SK-N-DZ (cell line): Measurements from ENCODE around the gene ZNF567.

ENCODE experiments used
- DNase-seq: peaks from one replicate; pipeline ENCODE4 v3.0.0-alpha.2; 2015; ENCODE audit warnings: low spot score

The ZNF567 gene

GRCh38 chr19:36750066-36750691 is 62.8 kb downstream of the ZNF567 start:
- no peak for DNase-seq
